Measurements from ENCODE around the gene DAP. TPM values are rescaled to one million over a fixed set of nuclear protein-coding genes. Genes with fewer than 3 reads are reported as not detected.

The DAP gene
- total RNA-seq, 4 donors from 2014 or later = 24.3 to 42.4 (median 37.0) TPM

DNA sequence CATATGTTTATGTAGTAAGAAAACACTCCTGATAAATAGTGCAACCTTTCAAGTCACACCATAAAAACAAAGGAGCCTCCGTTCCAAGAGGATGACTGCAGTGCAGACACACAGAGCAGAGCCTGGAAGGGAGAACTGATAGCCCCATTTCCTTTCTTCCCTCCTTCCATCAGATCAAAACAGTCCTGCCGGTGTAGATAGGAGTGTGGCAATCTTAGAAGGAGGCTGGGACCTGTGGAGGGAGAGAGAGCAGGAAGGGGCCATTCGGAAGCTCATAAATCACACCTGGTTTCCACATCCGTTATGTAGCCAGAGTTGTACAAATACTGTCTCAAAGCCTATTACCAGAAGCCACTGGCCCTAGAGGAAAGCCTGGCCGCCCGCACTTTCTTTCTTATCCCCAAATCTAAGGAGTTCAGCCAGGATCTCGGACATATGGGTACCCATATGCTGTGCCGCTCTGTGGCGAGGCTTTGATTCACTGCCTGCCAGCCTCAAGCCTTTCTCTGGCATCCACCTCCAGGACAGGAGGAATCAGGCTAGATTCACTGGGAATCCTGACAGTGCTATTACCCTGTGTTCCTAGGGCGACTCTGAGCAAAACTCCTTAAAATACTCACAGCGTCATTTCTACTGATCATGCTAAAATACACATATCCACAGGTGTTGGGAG, 26.9 kb downstream of the DAP start:
- TF ChIP-seq EP300 (IDR thresholded peaks at IDR 0.05) (no peak), POLR2AphosphoS5 (IDR thresholded peaks at IDR 0.05) (no peak), POLR2A (IDR thresholded peaks at IDR 0.05; ENCODE audit: low read depth) (no peak)
- TF ChIP-seq, protein P1, sequence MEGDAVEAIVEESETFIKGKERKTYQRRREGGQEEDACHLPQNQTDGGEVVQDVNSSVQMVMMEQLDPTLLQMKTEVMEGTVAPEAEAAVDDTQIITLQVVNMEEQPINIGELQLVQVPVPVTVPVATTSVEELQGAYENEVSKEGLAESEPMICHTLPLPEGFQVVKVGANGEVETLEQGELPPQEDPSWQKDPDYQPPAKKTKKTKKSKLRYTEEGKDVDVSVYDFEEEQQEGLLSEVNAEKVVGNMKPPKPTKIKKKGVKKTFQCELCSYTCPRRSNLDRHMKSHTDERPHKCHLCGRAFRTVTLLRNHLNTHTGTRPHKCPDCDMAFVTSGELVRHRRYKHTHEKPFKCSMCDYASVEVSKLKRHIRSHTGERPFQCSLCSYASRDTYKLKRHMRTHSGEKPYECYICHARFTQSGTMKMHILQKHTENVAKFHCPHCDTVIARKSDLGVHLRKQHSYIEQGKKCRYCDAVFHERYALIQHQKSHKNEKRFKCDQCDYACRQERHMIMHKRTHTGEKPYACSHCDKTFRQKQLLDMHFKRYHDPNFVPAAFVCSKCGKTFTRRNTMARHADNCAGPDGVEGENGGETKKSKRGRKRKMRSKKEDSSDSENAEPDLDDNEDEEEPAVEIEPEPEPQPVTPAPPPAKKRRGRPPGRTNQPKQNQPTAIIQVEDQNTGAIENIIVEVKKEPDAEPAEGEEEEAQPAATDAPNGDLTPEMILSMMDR (IDR thresholded peaks at IDR 0.05) = no peak
- Histone ChIP-seq H3K4me1 (peaks cover 0 to 20% (median 5%) of the 10 kb centered on the region in 4 donors), H3K27ac (replicated peaks in 1 of 4) (no peak overlapping the region), H3K27me3 (no peaks in the 10 kb centered on the region), H3K4me3 (no peak overlapping the region), H3K36me3 (peaks cover 0 to 7% (median 0%) of the 10 kb centered on the region in 4 donors), H3K9me3 (no peaks in the 10 kb centered on the region)
- no peak for DNase-seq (ENCODE audit: extremely low spot score)
- WGBS = 69% methylated on average over 11 of the region's 11 CpGs
- intact Hi-C loops (cut with DNase I) = no loop called here

DNA sequence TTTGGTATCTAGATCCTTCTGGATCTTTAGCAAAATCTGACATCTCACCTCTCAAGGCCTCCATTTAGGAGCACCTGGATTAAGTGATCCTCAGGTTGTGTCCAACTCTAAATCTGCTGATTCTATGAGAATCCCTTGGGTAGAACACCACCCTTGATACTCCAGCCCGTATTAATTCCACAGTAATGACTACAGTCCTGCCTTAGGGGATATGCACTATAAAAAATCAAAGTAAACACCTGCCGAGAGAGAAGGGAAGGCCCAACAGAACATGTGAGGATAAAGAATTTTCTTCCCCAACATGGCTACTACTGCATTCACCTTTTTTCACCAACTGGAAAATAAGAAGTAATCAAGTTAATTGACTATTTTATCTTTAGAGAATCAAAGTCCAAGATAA, 27.6 kb downstream of the DAP start:
- Histone ChIP-seq H3K9me3 (no peaks in the 10 kb centered on the region), H3K27ac (replicated peaks in 1 of 4) (no peak overlapping the region), H3K27me3 (no peaks in the 10 kb centered on the region), H3K4me1 (peaks cover 0 to 20% (median 5%) of the 10 kb centered on the region in 4 donors), H3K4me3 (no peak overlapping the region), H3K36me3 (peaks cover 0 to 7% (median 0%) of the 10 kb centered on the region in 4 donors)
- no peak for DNase-seq (ENCODE audit: extremely low spot score)
- intact Hi-C loops (cut with DNase I) = no loop called here
- TF ChIP-seq POLR2A (IDR thresholded peaks at IDR 0.05; ENCODE audit: low read depth) (no peak), POLR2AphosphoS5 (IDR thresholded peaks at IDR 0.05) (no peak), EP300 (IDR thresholded peaks at IDR 0.05) (no peak)
- TF ChIP-seq, protein P1 (IDR thresholded peaks at IDR 0.05) = no peak
- 77% methylated on average over 2 of the region's 2 CpGs for WGBS

DNA sequence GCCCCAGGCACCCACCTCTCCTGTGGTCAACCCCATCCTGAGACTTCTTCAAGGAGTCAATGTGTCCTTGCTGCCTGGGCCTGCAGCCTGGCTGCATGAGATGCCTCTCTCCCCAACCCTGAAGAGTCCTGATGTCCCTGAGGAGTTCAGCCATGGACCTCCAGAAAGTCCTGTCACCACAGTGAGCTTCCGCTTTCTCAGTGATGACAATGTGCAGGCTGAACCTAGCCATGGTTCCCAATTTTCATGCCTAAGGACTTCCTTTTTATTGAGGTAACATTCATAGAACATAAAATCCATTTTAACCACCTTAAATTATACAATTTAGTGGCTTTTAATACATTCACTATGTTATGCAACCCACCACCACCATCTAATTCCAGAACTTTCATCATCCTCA, 29.1 kb downstream of the DAP start:
- Histone ChIP-seq H3K4me3 (no peak overlapping the region), H3K36me3 (peaks cover 0 to 7% (median 0%) of the 10 kb centered on the region in 4 donors), H3K4me1 (peaks cover 4 to 16% (median 11%) of the 10 kb centered on the region in 4 donors), H3K27ac (replicated peaks in 1 of 4) (no peak overlapping the region), H3K9me3 (no peaks in the 10 kb centered on the region), H3K27me3 (no peaks in the 10 kb centered on the region)
- intact Hi-C loops (cut with DNase I) = no loop called here
- DNase-seq (ENCODE audit: extremely low spot score) = no peak
- TF ChIP-seq EP300 (IDR thresholded peaks at IDR 0.05) (no peak), POLR2A (IDR thresholded peaks at IDR 0.05; ENCODE audit: low read depth) (no peak), POLR2AphosphoS5 (IDR thresholded peaks at IDR 0.05) (no peak)
- TF ChIP-seq, protein P1 (IDR thresholded peaks at IDR 0.05) = no peak
- 100% methylated on average over 1 of the region's 1 CpG for WGBS

DNA sequence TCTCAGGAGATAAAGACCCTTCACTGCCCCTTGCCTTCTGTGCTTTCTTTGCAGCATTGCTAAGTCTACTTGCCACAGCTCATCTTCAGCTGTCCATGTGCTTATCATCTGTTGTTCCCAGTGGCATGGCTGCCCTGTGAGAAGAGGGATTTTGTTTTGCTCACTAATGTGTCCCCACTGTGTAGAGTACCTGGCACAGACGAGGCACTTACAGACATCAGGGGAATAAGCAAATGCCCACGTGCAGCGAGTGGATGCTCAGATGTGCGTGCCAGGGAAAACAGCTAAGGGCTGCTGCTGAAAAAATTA, 31.0 kb downstream of the DAP start:
- peaks cover 16 to 27% (median 20%) of the 10 kb centered on the region in 4 donors for H3K4me1 ChIP-seq
- TF ChIP-seq EP300 (IDR thresholded peaks at IDR 0.05) = no peak
- TF ChIP-seq, protein P1 (IDR thresholded peaks at IDR 0.05) = no peak
- TF ChIP-seq POLR2AphosphoS5 (IDR thresholded peaks at IDR 0.05) = no peak
- no peak for TF ChIP-seq POLR2A (IDR thresholded peaks at IDR 0.05; ENCODE audit: low read depth)
- no peaks in the 10 kb centered on the region for H3K27me3 ChIP-seq
- intact Hi-C loops (cut with DNase I) = no loop called here
- H3K36me3 ChIP-seq = peaks cover 0 to 7% (median 0%) of the 10 kb centered on the region in 4 donors
- H3K9me3 ChIP-seq = no peaks in the 10 kb centered on the region
- H3K27ac ChIP-seq (replicated peaks in 1 of 4) = no peak overlapping the region
- no peak for DNase-seq (ENCODE audit: extremely low spot score)
- 92% methylated on average over 4 of the region's 4 CpGs for WGBS
- no peak overlapping the region for H3K4me3 ChIP-seq

All from esophagus muscularis mucosa (tissue), 4 donors.